OCI-LY7 (cell line): ENCODE measurements around the gene ZSCAN30. TPM values are rescaled to one million over a fixed set of nuclear protein-coding genes. Genes with fewer than 3 reads are reported as not detected.

Source experiments
- BruUV-seq: library from RNA; stranded (reverse); fragments of 400-500 nt; replicated peaks from 2 replicates; lab custom pipeline; 2021; lab: Mats Ljungman, UMichigan
- CTCF ChIA-PET: fragments of 300-600 bp; sonication (Branson Sonifier 250); formaldehyde crosslinking; loops from one replicate; lab custom pipeline; 2022; ENCODE audit warnings: antibody characterized with exemption; ENCODE audit not compliant: unreplicated experiment; lab: Charles Lee
- POLR2A ChIA-PET: fragments of 300-600 bp; sonication (Branson Sonifier 250); formaldehyde crosslinking; loops from one replicate; lab custom pipeline; 2022; ENCODE audit warnings: antibody characterized with exemption; lab: Charles Lee
- DNase-seq: peaks from one replicate; pipeline ENCODE4 v3.0.0-alpha.2; 2015; ENCODE audit warnings: low spot score
- H2AFZ ChIP-seq: fragments of 200-600 bp; sonication (generic), shearing (Covaris generic); 2 replicates; pipeline ENCODE4 v1.6.1; 2014; ENCODE audit warnings: mild to moderate bottlenecking, antibody characterized with exemption, low read length, moderate library complexity
- H3K27ac ChIP-seq: fragments of 200-600 bp; sonication (generic); 2 replicates; pipeline ENCODE4 v1.5.1; 2014; ENCODE audit warnings: mixed run types, low read depth, mild to moderate bottlenecking, moderate library complexity, low read length, inconsistent platforms; ENCODE audit not compliant: poor library complexity, severe bottlenecking
- H3K36me3 ChIP-seq: fragments of 200-600 bp; sonication (generic); 2 replicates; pipeline ENCODE4 v1.6.1; 2014; ENCODE audit warnings: mild to moderate bottlenecking, antibody characterized with exemption, low read length, moderate library complexity, mixed read lengths; ENCODE audit not compliant: insufficient read depth
- H3K4me1 ChIP-seq: fragments of 200-600 bp; sonication (generic); 2 replicates; pipeline ENCODE4 v1.5.1; 2014; ENCODE audit warnings: mild to moderate bottlenecking, low read length; ENCODE audit not compliant: insufficient read depth, poor library complexity, severe bottlenecking
- H3K4me2 ChIP-seq: fragments of 200-600 bp; sonication (generic); 2 replicates; pipeline ENCODE4 v1.6.1; 2014; ENCODE audit warnings: mild to moderate bottlenecking, low read length
- H3K4me3 ChIP-seq: fragments of 200-600 bp; sonication (generic); 2 replicates; pipeline ENCODE4 v1.5.1; 2014; ENCODE audit warnings: mild to moderate bottlenecking, low read depth, low read length; ENCODE audit not compliant: poor library complexity, severe bottlenecking
- H3K79me2 ChIP-seq: fragments of 200-600 bp; sonication (generic); 2 replicates; pipeline ENCODE4 v1.6.1; 2016; ENCODE audit warnings: low read depth, mild to moderate bottlenecking, low read length, moderate library complexity, mixed read lengths; ENCODE audit not compliant: insufficient read depth
- H3K9me2 ChIP-seq: fragments of 200-600 bp; sonication (generic); 2 replicates; pipeline ENCODE4 v1.6.1; 2016; ENCODE audit warnings: mild to moderate bottlenecking, low read length, mixed read lengths; ENCODE audit not compliant: insufficient read depth
- H3K9me3 ChIP-seq: fragments of 200-600 bp; sonication (generic); 2 replicates; pipeline ENCODE4 v1.6.1; 2014; ENCODE audit warnings: mild to moderate bottlenecking, mixed run types, low read length, mixed read lengths
- H4K20me1 ChIP-seq: fragments of 200-600 bp; sonication (generic); 2 replicates; pipeline ENCODE4 v1.6.1; 2014; ENCODE audit warnings: mild to moderate bottlenecking, antibody characterized with exemption, low read length, moderate library complexity, mixed read lengths; ENCODE audit not compliant: insufficient read depth
- EZH2phosphoT487 ChIP-seq: fragments of 200-600 bp; sonication (generic); IDR thresholded peaks from 2 replicates; pipeline ENCODE4 v1.6.1; 2018; ENCODE audit warnings: low read depth, borderline replicate concordance, mild to moderate bottlenecking, mixed run types, antibody characterized with exemption, low read length, moderate library complexity, mixed read lengths
- intact Hi-C: fragments of 100-400 bp; cut with micrococcal nuclease; formaldehyde crosslinking; loops from one replicate; pipeline ENCODE4 v1.10.0; 2022; ENCODE audit not compliant: unreplicated experiment
- total RNA-seq, 2 experiments: library from RNA; depleted of rRNA in 1 of 2; stranded (reverse); fragments of >200 nt in 1 of 2; shearing (Covaris generic) in 1 of 2; gene quantifications; 2 replicates each; pipeline ENCODE4 v1.2.3, GENCODE V29; 2014 to 2022
- TF ChIP-seq, protein P1 (sequence below): fragments of 200-600 bp; sonication (generic); conservative IDR thresholded peaks from 2 replicates; pipeline ENCODE4 v1.5.1; 2014; ENCODE audit warnings: mild to moderate bottlenecking, antibody characterized with exemption, low read length, moderate library complexity, mixed read lengths

ZSCAN30 gene
- total RNA-seq, 2 experiments from 2014 or later = 4.3 to 7.6 TPM

DNA sequence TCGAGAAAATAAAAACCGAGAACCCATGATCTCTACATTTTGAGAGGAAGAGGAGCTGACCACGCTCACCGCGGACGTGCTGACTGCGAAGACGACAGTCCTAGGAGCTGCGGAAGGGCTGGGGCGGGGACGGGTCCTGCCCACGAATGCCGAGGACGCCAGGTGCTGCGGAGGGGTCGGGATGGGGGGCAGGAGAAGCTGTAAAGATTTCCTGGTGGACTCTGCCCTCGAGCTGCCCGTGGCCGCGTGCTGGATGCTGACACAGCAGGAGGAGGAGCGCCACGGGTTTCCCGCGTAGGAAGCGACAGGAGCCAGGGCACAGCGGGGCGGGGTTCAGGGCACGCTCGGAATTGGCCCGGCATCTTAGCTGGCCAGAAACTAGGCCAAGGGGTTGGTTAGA, 22.2 kb downstream of the ZSCAN30 start:
- Histone ChIP-seq H2AFZ (no peak overlapping the region), H3K4me2 (no peak overlapping the region), H3K9me3 (no peaks in the 10 kb centered on the region), H4K20me1 (no peaks in the 10 kb centered on the region), H3K36me3 (no peaks in the 10 kb centered on the region), H3K4me3 (no peak overlapping the region), H3K4me1 (peaks cover 6% of the 10 kb centered on the region), H3K79me2 (no peaks in the 10 kb centered on the region), H3K9me2 (no peaks in the 10 kb centered on the region), H3K27ac (no peak overlapping the region)
- intact Hi-C loops = no loop called here
- CTCF ChIA-PET = no interaction called here
- no peak for DNase-seq
- no TSS peak for BruUV-seq
- POLR2A ChIA-PET = no interaction called here
- TF ChIP-seq EZH2phosphoT487 = no peak

DNA sequence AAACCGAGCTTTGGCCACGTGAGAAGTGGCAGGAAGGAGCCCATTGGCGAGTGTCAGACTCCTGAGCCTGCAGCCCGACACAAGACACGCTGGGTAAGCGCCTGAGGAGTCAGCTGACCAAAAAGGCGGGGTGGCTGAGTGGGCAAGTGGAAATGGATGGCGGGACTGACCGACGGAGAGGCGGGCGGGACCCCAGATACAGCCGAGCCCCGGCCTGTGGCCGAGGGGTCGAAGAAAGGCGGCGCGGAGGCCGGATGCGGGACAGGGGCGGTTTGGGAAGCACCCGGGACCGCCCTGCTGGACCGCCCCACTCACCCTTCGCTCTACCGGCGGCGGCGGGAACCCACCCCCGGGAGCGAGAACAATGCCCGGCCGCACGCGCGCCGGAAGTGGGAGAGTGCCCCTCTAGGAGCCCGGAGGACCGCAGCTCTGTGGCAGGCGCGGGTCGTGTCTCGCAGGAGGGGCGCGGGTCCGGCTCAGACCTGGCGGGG, 22.8 kb downstream of the ZSCAN30 start:
- ChIA-PET CTCF (no interaction called here), POLR2A (interaction anchor here (0.7 kb wide), 1 partner anchor 21 kb away, joined by 3 read pairs; no protein-coding TSS in a partner anchor)
- Histone ChIP-seq H3K27ac (no peak overlapping the region), H2AFZ (no peak overlapping the region), H3K4me1 (peaks cover 6% of the 10 kb centered on the region), H3K36me3 (no peaks in the 10 kb centered on the region), H4K20me1 (no peaks in the 10 kb centered on the region), H3K79me2 (no peaks in the 10 kb centered on the region), H3K9me2 (no peaks in the 10 kb centered on the region), H3K4me3 (no peak overlapping the region), H3K4me2 (no peak overlapping the region), H3K9me3 (no peaks in the 10 kb centered on the region)
- intact Hi-C loops = no loop called here
- no TSS peak for BruUV-seq
- no peak for TF ChIP-seq EZH2phosphoT487
- TF ChIP-seq, protein P1, sequence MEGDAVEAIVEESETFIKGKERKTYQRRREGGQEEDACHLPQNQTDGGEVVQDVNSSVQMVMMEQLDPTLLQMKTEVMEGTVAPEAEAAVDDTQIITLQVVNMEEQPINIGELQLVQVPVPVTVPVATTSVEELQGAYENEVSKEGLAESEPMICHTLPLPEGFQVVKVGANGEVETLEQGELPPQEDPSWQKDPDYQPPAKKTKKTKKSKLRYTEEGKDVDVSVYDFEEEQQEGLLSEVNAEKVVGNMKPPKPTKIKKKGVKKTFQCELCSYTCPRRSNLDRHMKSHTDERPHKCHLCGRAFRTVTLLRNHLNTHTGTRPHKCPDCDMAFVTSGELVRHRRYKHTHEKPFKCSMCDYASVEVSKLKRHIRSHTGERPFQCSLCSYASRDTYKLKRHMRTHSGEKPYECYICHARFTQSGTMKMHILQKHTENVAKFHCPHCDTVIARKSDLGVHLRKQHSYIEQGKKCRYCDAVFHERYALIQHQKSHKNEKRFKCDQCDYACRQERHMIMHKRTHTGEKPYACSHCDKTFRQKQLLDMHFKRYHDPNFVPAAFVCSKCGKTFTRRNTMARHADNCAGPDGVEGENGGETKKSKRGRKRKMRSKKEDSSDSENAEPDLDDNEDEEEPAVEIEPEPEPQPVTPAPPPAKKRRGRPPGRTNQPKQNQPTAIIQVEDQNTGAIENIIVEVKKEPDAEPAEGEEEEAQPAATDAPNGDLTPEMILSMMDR = no peak
- DNase-seq = no peak

GRCh38 chr18:35264409-35264808, 25.6 kb downstream of the ZSCAN30 start:
- Histone ChIP-seq H3K9me2 (no peaks in the 10 kb centered on the region), H3K79me2 (no peaks in the 10 kb centered on the region), H3K9me3 (no peaks in the 10 kb centered on the region), H3K36me3 (no peaks in the 10 kb centered on the region), H4K20me1 (no peaks in the 10 kb centered on the region), H2AFZ (no peak overlapping the region), H3K4me2 (no peak overlapping the region), H3K4me3 (no peak overlapping the region), H3K4me1 (peaks cover 6% of the 10 kb centered on the region), H3K27ac (no peak overlapping the region)
- intact Hi-C loops = no loop called here
- CTCF ChIA-PET = no interaction called here
- POLR2A ChIA-PET = no interaction called here
- DNase-seq = no peak
- BruUV-seq = no TSS peak
- TF ChIP-seq, protein P1 = no peak
- TF ChIP-seq EZH2phosphoT487 = no peak
